Keratinocyte (primary cell): ENCODE results near the gene C2CD3. TPM values are rescaled to one million over a fixed set of nuclear protein-coding genes. Genes with fewer than 3 reads are reported as not detected.
"Not testable (repeated sequence)": the region's sequence is repeated elsewhere in the genome, so short reads cannot be mapped to it uniquely, and the experiment has no call there.

Experiments used
- DNase-seq: peaks from one replicate; pipeline ENCODE4 v3.0.0-alpha.2; 2011; ENCODE audit warnings: low read depth, missing footprints, low spot score
- FAIRE-seq: peaks from 2 replicates; lab custom pipeline; 2011; peaks lifted over from hg19 to GRCh38; lab: Jason Lieb, UNC
- H2AFZ ChIP-seq: 2 replicates; pipeline ENCODE4 v1.6.0; 2012; ENCODE audit warnings: low read length, control low read depth, inconsistent platforms; ENCODE audit not compliant: control insufficient read depth
- H3K27ac ChIP-seq: 2 replicates; pipeline ENCODE4 v1.5.1; 2011; ENCODE audit warnings: low read length; ENCODE audit not compliant: control insufficient read depth, insufficient read depth
- H3K27me3 ChIP-seq: 3 replicates; pipeline ENCODE4 v1.6.0; 2011; ENCODE audit warnings: low read length; ENCODE audit not compliant: control insufficient read depth, insufficient read depth; ENCODE audit errors: extremely low read depth
- H3K36me3 ChIP-seq, 2 experiments: 2 replicates in 1 of 2; 3 replicates in 1 of 2; pipeline ENCODE4 v1.5.1; 2011; ENCODE audit warnings: low read length in 2 of 2, mild to moderate bottlenecking in 1 of 2; ENCODE audit not compliant: control insufficient read depth in 2 of 2, insufficient read depth in 2 of 2; ENCODE audit errors: extremely low read depth in 1 of 2
- H3K4me1 ChIP-seq: 3 replicates; pipeline ENCODE4 v1.5.1; 2011; ENCODE audit warnings: low read length; ENCODE audit not compliant: control insufficient read depth, insufficient read depth; ENCODE audit errors: extremely low read depth
- H3K4me2 ChIP-seq: 3 replicates; pipeline ENCODE4 v1.6.0; 2011; ENCODE audit warnings: low read depth, low read length; ENCODE audit not compliant: control insufficient read depth, insufficient read depth; ENCODE audit errors: extremely low read depth
- H3K4me3 ChIP-seq, 3 experiments: fragments of 200-600 bp in 1 of 3; sonication (generic) in 1 of 3; 2 replicates in 2 of 3; 3 replicates in 1 of 3; pipeline ENCODE4 v1.5.1; 2011 to 2016; ENCODE audit warnings: low read length in 3 of 3, mild to moderate bottlenecking in 3 of 3, control low read depth in 2 of 3, inconsistent platforms in 1 of 3, low read depth in 1 of 3, mixed read lengths in 1 of 3, mixed run types in 1 of 3, moderate library complexity in 1 of 3; ENCODE audit not compliant: control insufficient read depth in 2 of 3, insufficient read depth in 2 of 3; ENCODE audit errors: extremely low read depth in 1 of 3
- H3K79me2 ChIP-seq: 2 replicates; pipeline ENCODE4 v1.6.0; 2012; ENCODE audit warnings: low read length; ENCODE audit not compliant: control insufficient read depth, insufficient read depth
- H3K9ac ChIP-seq: 3 replicates; pipeline ENCODE4 v1.6.0; 2011; ENCODE audit warnings: low read length; ENCODE audit not compliant: control insufficient read depth, insufficient read depth; ENCODE audit errors: extremely low read depth
- H3K9me1 ChIP-seq: 3 replicates; pipeline ENCODE4 v1.6.0; 2011; ENCODE audit warnings: low read length; ENCODE audit not compliant: control insufficient read depth, insufficient read depth; ENCODE audit errors: extremely low read depth
- H3K9me3 ChIP-seq: 2 replicates; pipeline ENCODE4 v1.5.1; 2012; ENCODE audit warnings: low read depth, low read length; ENCODE audit not compliant: control insufficient read depth
- H4K20me1 ChIP-seq: 3 replicates; pipeline ENCODE4 v1.6.0; 2011; ENCODE audit warnings: low read length; ENCODE audit not compliant: control insufficient read depth, insufficient read depth; ENCODE audit errors: extremely low read depth
- CTCF ChIP-seq, 3 experiments: IDR thresholded peaks in 1 of 3; conservative IDR thresholded peaks in 1 of 3; optimal IDR thresholded peaks in 1 of 3; 2 replicates in 2 of 3; 3 replicates in 1 of 3; pipeline versions ENCODE3 to v1.5.1; 2011; ENCODE audit warnings: low read length in 3 of 3, mild to moderate bottlenecking in 3 of 3, moderate library complexity in 2 of 3, control low read depth in 1 of 3, inconsistent platforms in 1 of 3; ENCODE audit not compliant: insufficient read depth in 2 of 3; ENCODE audit errors: extremely low read depth in 1 of 3
- EZH2 ChIP-seq: IDR thresholded peaks from one replicate; pipeline ENCODE4 v1.6.1; 2012; ENCODE audit warnings: inconsistent platforms, mild to moderate bottlenecking, low read length, moderate library complexity
- dilution Hi-C: fragments of 300-500 bp; cut with MboI; formaldehyde crosslinking; loops from one replicate; pipeline ENCODE4 v1.7.0; 2020; ENCODE audit warnings: low sequenced_read_pairs; ENCODE audit not compliant: extremely low pct_ligation_motif_present
- polyA plus RNA-seq, 5 experiments: library from polyadenylated mRNA; depleted of rRNA in 3 of 5; stranded (reverse) in 3 of 5; stranded (forward) in 1 of 5; unstranded in 1 of 5; fragments of >200 nt; gene quantifications; 1 replicate in 1 of 5; 2 replicates in 3 of 5; 3 replicates in 1 of 5; pipeline versions ENCODE4 v1.2.1 to v1.2.3, GENCODE V29; 2011 to 2012; ENCODE audit warnings: missing spikeins in 2 of 5, low read depth in 1 of 5, low replicate concordance in 1 of 5

The C2CD3 gene
- polyA plus RNA-seq, 1 donor (not counting 4 experiments of a cell fraction or from before 2014, with no cell fraction given), result 9.8 TPM

- H4K20me1 ChIP-seq, result no peaks in the 10 kb centered on the region
- no peaks in the 10 kb centered on the region for H3K27me3 ChIP-seq
- no peak overlapping the region for H3K4me3 ChIP-seq
- H3K36me3 ChIP-seq, result peaks cover 0 to 4% of the 10 kb centered on the region in 2 experiments
- H3K9me3 ChIP-seq, result no peaks in the 10 kb centered on the region
- no peak overlapping the region for H2AFZ ChIP-seq
- dilution Hi-C loops, result no loop called here
- no peaks in the 10 kb centered on the region for H3K79me2 ChIP-seq
- FAIRE-seq, result no peak
- no peak overlapping the region for H3K4me2 ChIP-seq
- H3K9me1 ChIP-seq, result no peaks in the 10 kb centered on the region
- H3K27ac ChIP-seq, result no peak overlapping the region
- DNase-seq, result no peak
- no peaks in the 10 kb centered on the region for H3K4me1 ChIP-seq
- H3K9ac ChIP-seq, result no peak overlapping the region
- TF ChIP-seq CTCF (optimal IDR thresholded peaks at IDR 0.05 in 1 of 3, IDR thresholded peaks at IDR 0.05 in 1 of 3, conservative IDR thresholded peaks at IDR 0.05 in 1 of 3; ENCODE audit: extremely low read depth in 1 of 3, insufficient read depth in 2 of 3, low read length in 3 of 3) (no peak), EZH2 (no peak)
Measured at GRCh38 chr11:74121804-74122203, 49.0 kb downstream of the C2CD3 start.

- DNase-seq, dilution Hi-C loops, H3K9me1 ChIP-seq, H2AFZ ChIP-seq, FAIRE-seq, H3K9me3 ChIP-seq, H3K4me2 ChIP-seq, H3K27me3 ChIP-seq, H4K20me1 ChIP-seq, H3K4me1 ChIP-seq, H3K36me3 ChIP-seq, H3K79me2 ChIP-seq, H3K4me3 ChIP-seq, H3K9ac ChIP-seq, H3K27ac ChIP-seq: not testable (repeated sequence)
Measured at GRCh38 chr11:74120260-74121035, 50.4 kb downstream of the C2CD3 start.
